RWPE1 (cell line): ENCODE results near the gene KRT40.

ENCODE experiments used
- CTCF ChIA-PET: fragments of 350-600 bp; sonication (Branson Sonifier 250); formaldehyde crosslinking; extraction: SDS; loops from one replicate; lab custom pipeline; 2021; lab: Yijun Ruan, JAX
- POLR2A ChIA-PET: fragments of 400-600 bp; formaldehyde crosslinking; extraction: SDS; loops from one replicate; lab custom pipeline; 2020; ENCODE audit warnings: antibody characterized with exemption; ENCODE audit not compliant: low non-redundant PET; lab: Yijun Ruan, JAX
- DNase-seq: peaks from one replicate; pipeline ENCODE4 v3.0.0; 2012; ENCODE audit warnings: low spot score
- H3K27ac ChIP-seq: fragments of 450-650 bp; 2 replicates; pipeline ENCODE4 v1.5.1; 2017
- TF ChIP-seq, protein P1 (sequence below): fragments of 450-650 bp; conservative IDR thresholded peaks from 2 replicates; pipeline ENCODE4 v1.5.1; 2017; ENCODE audit warnings: low read depth, mild to moderate bottlenecking

The KRT40 gene

DNA sequence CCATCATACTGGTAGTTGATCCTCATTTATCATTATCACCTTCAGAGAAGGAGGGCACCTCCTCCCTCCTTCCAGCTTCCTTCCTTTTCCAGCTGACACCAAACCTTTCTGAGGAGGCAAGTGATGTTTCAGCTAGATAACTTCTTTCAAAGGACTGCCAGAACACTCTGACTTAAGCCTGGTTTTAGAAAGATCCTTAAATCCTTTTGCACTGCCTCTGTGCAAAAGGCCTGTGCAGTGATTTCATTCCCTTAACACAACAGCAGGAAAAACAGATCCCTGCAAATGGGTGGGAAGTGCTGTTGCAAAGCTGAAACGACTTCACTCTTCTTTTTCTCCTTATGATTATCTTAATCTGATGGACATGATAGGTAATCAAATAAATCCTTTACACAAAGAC lies 39.6 kb downstream of the KRT40 start:
- TF ChIP-seq, protein P1, sequence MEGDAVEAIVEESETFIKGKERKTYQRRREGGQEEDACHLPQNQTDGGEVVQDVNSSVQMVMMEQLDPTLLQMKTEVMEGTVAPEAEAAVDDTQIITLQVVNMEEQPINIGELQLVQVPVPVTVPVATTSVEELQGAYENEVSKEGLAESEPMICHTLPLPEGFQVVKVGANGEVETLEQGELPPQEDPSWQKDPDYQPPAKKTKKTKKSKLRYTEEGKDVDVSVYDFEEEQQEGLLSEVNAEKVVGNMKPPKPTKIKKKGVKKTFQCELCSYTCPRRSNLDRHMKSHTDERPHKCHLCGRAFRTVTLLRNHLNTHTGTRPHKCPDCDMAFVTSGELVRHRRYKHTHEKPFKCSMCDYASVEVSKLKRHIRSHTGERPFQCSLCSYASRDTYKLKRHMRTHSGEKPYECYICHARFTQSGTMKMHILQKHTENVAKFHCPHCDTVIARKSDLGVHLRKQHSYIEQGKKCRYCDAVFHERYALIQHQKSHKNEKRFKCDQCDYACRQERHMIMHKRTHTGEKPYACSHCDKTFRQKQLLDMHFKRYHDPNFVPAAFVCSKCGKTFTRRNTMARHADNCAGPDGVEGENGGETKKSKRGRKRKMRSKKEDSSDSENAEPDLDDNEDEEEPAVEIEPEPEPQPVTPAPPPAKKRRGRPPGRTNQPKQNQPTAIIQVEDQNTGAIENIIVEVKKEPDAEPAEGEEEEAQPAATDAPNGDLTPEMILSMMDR: no peak
- H3K27ac ChIP-seq: no peak overlapping the region
- no peak for DNase-seq
- POLR2A ChIA-PET: no interaction called here
- CTCF ChIA-PET: no interaction called here

DNA sequence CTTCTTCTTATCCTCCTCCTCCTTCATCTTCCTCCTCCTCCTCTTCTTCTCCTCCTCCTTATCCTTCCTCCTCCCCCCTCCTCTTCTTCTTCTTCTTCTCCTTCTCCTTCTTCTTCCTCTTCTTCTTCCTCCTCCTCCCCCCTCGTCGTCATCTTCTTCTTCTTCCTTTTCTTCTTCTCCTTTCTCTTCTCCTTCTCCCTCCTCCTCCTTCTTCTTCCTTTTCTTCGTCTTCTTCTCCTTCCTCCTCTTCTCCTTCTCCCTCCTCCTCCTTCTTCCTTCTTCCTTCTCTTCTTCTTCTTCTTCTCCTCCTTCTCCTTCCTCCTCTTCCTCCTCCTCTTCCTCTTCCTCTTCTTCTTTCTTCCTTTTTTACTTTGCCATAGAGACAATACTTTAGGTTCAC lies 41.6 kb downstream of the KRT40 start:
- TF ChIP-seq, protein P1: no peak
- DNase-seq: no peak
- POLR2A ChIA-PET: no interaction called here
- CTCF ChIA-PET: no interaction called here
- H3K27ac ChIP-seq: no peak overlapping the region

DNA sequence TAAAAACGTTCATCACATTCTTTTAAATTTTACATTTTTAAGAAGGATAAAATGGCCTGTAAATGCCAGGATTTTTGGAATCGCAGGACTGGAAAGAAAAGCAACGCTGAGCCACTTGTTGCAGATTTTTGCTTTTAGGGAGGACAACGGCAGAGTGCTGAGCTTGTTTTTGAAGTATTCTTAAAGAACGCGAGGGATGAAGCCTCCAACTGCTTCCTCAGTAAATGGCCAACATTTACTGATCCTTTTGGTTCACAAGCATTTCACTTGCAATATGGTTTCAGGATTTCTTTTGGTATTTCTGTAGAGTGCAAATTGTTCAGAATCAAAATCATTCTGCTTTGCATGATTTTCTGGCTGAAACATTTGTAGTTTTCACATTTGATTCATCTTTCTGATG lies 43.9 kb downstream of the KRT40 start:
- POLR2A ChIA-PET: no interaction called here
- no peak for DNase-seq
- TF ChIP-seq, protein P1: no peak
- CTCF ChIA-PET: interaction anchor here (0.5 kb wide), 1 partner anchor 722 kb away, joined by 3 read pairs; no protein-coding TSS in a partner anchor
- no peak overlapping the region for H3K27ac ChIP-seq

DNA sequence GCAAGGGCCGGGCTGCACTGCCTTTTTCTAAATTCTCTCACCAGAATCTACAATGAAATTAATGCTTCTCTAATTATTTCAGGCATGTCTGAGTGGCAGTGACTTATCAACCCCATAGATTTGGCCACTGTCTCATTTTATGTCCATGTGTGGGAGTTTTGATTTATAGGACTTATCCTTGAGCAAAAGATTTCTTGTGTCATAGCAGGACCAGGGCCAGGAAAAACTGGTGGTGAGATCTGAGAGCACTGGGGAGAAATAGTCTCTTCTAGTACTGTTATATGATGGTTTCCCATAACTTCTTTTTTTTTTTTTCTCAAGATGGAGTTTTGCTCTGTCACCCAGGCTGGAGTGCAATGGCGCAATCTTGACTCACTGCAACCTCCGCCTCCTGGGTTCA lies 45.1 kb downstream of the KRT40 start:
- no peak for DNase-seq
- TF ChIP-seq, protein P1: no peak
- ChIA-PET CTCF (no interaction called here), POLR2A (no interaction called here)
- no peak overlapping the region for H3K27ac ChIP-seq

DNA sequence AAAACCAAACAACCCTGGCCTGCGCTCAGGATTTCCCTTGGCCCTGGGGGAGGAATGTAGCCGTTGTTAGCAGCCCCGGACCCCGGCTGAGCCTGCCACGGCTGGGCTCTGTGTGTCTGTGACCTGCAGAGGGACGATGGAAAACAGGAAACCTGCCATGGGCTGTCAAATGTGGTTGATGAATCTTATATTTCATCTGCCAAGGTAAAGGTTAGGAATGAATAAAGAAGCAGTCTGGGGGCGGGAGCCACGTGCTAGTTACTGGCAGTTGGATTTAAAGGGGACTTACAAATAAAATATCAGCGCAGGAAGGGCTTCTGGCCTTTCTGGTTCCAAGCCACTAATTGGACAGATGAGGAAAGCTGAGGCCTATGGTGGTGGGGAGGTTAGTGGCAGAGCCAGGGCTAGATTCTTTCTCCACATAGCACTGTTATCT lies 46.7 kb downstream of the KRT40 start, which contains the start of gene KRT23:
KRT23 (minus strand) TSS at position 263 of the 436 bp plus-strand sequence. CDS start 1,043 bp downstream, outside the sequence.
- ChIA-PET POLR2A (no interaction called here), CTCF (no interaction called here)
- H3K27ac ChIP-seq: no peak within 1 kb of the TSS
- DNase-seq: no peak
- TF ChIP-seq, protein P1: no peak

DNA sequence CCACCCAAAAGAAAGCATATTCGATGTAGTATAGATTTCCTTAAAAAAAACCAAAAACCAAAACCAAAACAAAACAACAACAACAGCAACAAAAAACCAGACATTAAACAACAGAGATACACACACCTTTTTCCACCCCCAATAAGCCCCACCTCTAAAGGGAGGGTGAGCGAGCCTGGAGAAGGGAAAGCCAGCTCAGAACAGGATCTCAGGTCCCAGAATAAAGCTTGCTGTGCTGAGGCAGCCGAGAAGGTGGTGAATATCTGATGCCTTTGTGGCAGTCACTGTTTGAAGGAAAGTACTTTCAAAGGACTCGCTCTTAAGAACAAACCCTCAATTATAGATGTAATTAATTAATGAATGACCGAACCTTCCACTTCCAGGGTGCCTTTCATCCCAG lies 47.1 kb downstream of the KRT40 start:
- POLR2A ChIA-PET: no interaction called here
- CTCF ChIA-PET: no interaction called here
- H3K27ac ChIP-seq: no peak overlapping the region
- DNase-seq: no peak
- TF ChIP-seq, protein P1: no peak
